K562 (cell line): ENCODE data around the gene DKKL1. TPM values are rescaled to one million over a fixed set of nuclear protein-coding genes. Genes with fewer than 3 reads are reported as not detected.

ENCODE experiments used
- ATAC-seq: fragments of 200-7000 bp; cut with Tn5 transposase; 3 replicates; pipeline ENCODE4 v1.9.1; 2020; ENCODE audit warnings: moderate library complexity
- BruUV-seq: library from RNA; stranded (reverse); fragments of 400-500 nt; replicated peaks from 2 replicates; lab custom pipeline; 2021; lab: Mats Ljungman, UMichigan
- CTCF ChIA-PET: fragments of 300-600 bp; formaldehyde crosslinking; extraction: SDS; loops from one replicate; lab custom pipeline; 2021; ENCODE audit warnings: low intra/inter-chr PET ratio; lab: Yijun Ruan, JAX
- POLR2A ChIA-PET: fragments of 300-600, 350-650 bp; sonication (Branson Sonifier 250); formaldehyde crosslinking; extraction: SDS; loops from one replicate; lab custom pipeline; 2021; ENCODE audit warnings: antibody characterized with exemption, inconsistent platforms; lab: Yijun Ruan, JAX
- DNase-seq, 4 experiments: peaks; one replicate each; pipeline versions ENCODE4 v3.0.0 to v3.0.0-alpha.2; 2011 to 2018; ENCODE audit warnings: low spot score in 3 of 4, mixed read lengths in 3 of 4; ENCODE audit errors: extremely low read depth in 1 of 4
- FAIRE-seq: peaks from 2 replicates; lab custom pipeline; 2011; peaks lifted over from hg19 to GRCh38; lab: Jason Lieb, UNC
- H2AFZ ChIP-seq: 2 replicates; pipeline ENCODE4 v1.6.0; 2011; ENCODE audit warnings: low read depth, low read length, control low read depth, inconsistent platforms
- H3K27ac ChIP-seq: fragments of 200-600 bp; 3 replicates; pipeline ENCODE4 v1.8.0; 2011; ENCODE audit warnings: low read depth, mild to moderate bottlenecking, control low read depth, inconsistent platforms, low read length, moderate library complexity, mixed read lengths; ENCODE audit errors: extremely low read depth
- H3K27me3 ChIP-seq, 2 experiments: fragments of 300-600 bp in 1 of 2; 2 replicates in 1 of 2; 3 replicates in 1 of 2; pipeline versions ENCODE4 v1.6.0 to v1.8.0; 2011; ENCODE audit warnings: inconsistent platforms in 2 of 2, low read length in 2 of 2, mild to moderate bottlenecking in 1 of 2, mixed read lengths in 1 of 2, moderate library complexity in 1 of 2; ENCODE audit not compliant: control insufficient read depth in 2 of 2, insufficient read depth in 2 of 2
- H3K36me3 ChIP-seq: fragments of 300-600 bp; 3 replicates; pipeline ENCODE4 v1.8.0; 2011; ENCODE audit warnings: mild to moderate bottlenecking, low read length, inconsistent platforms; ENCODE audit not compliant: control insufficient read depth, insufficient read depth
- H3K4me1 ChIP-seq, 2 experiments: fragments of 200-600 bp in 1 of 2; replicated peaks in 1 of 2; 2 replicates in 1 of 2; 3 replicates in 1 of 2; pipeline versions ENCODE4 v1.5.1 to v1.8.0; 2011; ENCODE audit warnings: inconsistent platforms in 2 of 2, low read length in 2 of 2, mild to moderate bottlenecking in 1 of 2, mixed read lengths in 1 of 2, moderate library complexity in 1 of 2; ENCODE audit not compliant: control insufficient read depth in 2 of 2, insufficient read depth in 2 of 2
- H3K4me2 ChIP-seq: 2 replicates; pipeline ENCODE4 v1.6.1; 2011; ENCODE audit warnings: low read length, control low read depth, inconsistent platforms, mixed read lengths; ENCODE audit not compliant: insufficient read depth
- H3K4me3 ChIP-seq: fragments of 200-600 bp; sonication (generic), shearing (Covaris generic); 2 replicates; pipeline ENCODE4 v1.5.1; 2016; ENCODE audit warnings: control low read depth, inconsistent platforms
- H3K79me2 ChIP-seq: fragments of 200-600 bp; 3 replicates; pipeline ENCODE4 v1.8.0; 2011; ENCODE audit warnings: low read length, inconsistent platforms; ENCODE audit not compliant: control insufficient read depth, insufficient read depth
- H3K9ac ChIP-seq, 2 experiments: 2 replicates each; pipeline versions ENCODE4 v1.6.0 to v1.6.1; 2011; ENCODE audit warnings: low read depth in 2 of 2, low read length in 2 of 2, control low read depth in 1 of 2, inconsistent platforms in 1 of 2, mild to moderate bottlenecking in 1 of 2, mixed read lengths in 1 of 2; ENCODE audit not compliant: insufficient read depth in 1 of 2
- H3K9me1 ChIP-seq: one replicate; pipeline ENCODE4 v1.6.0; 2011; ENCODE audit warnings: inconsistent platforms, mild to moderate bottlenecking, low read length, moderate library complexity; ENCODE audit not compliant: control insufficient read depth, insufficient read depth
- H3K9me3 ChIP-seq: replicated peaks from 2 replicates; pipeline ENCODE4 v1.5.1; 2011; ENCODE audit warnings: low read depth, low read length, inconsistent platforms; ENCODE audit not compliant: control insufficient read depth, insufficient read depth
- H4K20me1 ChIP-seq: replicated peaks from 2 replicates; pipeline ENCODE4 v1.6.1; 2011; ENCODE audit warnings: low read length, inconsistent platforms, mixed read lengths; ENCODE audit not compliant: control insufficient read depth, insufficient read depth
- MYC ChIP-seq, 2 experiments: fragments of 250-450 bp in 1 of 2; sonication (Bioruptor Pico) in 1 of 2; IDR thresholded peaks; 2 replicates each; pipeline versions ENCODE4 v1.5.1 to v1.6.1; 2012 to 2021; ENCODE audit warnings: low read depth in 2 of 2, borderline replicate concordance in 1 of 2, improper control_type of control experiment in 1 of 2, low read length in 1 of 2, mild to moderate bottlenecking in 1 of 2, moderate library complexity in 1 of 2
- POLR3A ChIP-seq: IDR thresholded peaks from 2 replicates; pipeline ENCODE4 v1.6.1; 2011; ENCODE audit warnings: borderline replicate concordance, mild to moderate bottlenecking, moderate library complexity; ENCODE audit not compliant: insufficient read length, insufficient read depth; ENCODE audit errors: extremely low read depth
- SREBF2 ChIP-seq: sonication (generic); formaldehyde crosslinking; IDR thresholded peaks from 2 replicates; pipeline ENCODE4 v1.4.0; 2020; ENCODE audit warnings: mild to moderate bottlenecking, missing genetic modification reagents
- TFAP4 ChIP-seq: sonication (generic); formaldehyde crosslinking; IDR thresholded peaks from 2 replicates; pipeline ENCODE4 v1.8.0; 2022; ENCODE audit warnings: missing genetic modification reagents, mild to moderate bottlenecking, moderate library complexity, borderline replicate concordance
- THRAP3 ChIP-seq: fragments of 450-650 bp; IDR thresholded peaks from 2 replicates; pipeline ENCODE4 v1.6.1; 2016; ENCODE audit warnings: mild to moderate bottlenecking, inconsistent platforms, borderline replicate concordance
- ZBTB1 ChIP-seq: sonication (generic); formaldehyde crosslinking; IDR thresholded peaks from 2 replicates; pipeline ENCODE4 v1.8.1; 2023; ENCODE audit warnings: missing genetic modification reagents, low read depth, mild to moderate bottlenecking, borderline replicate concordance
- ZFP36 ChIP-seq: fragments of 150-350 bp; IDR thresholded peaks from 2 replicates; pipeline ENCODE4 v1.6.1; 2018; ENCODE audit warnings: low read length, low read depth; ENCODE audit not compliant: partially characterized antibody
- WGBS: fragments of 100-300 bp; shearing (Covaris generic); methylation state at CpG from one replicate; pipeline ENCODE4 v1.1.6; 2016; ENCODE audit warnings: low coverage, mixed read lengths; ENCODE audit not compliant: insufficient coverage; ENCODE audit errors: missing lambda C conversion rate; 5-methylcytosine and 5-hydroxymethylcytosine counted together
- in situ Hi-C: fragments of 300-500 bp; cut with MboI; formaldehyde crosslinking; loops from 4 replicates; pipeline ENCODE4 v1.15.0; 2018; ENCODE audit warnings: inconsistent platforms, mixed read lengths
- intact Hi-C: fragments of 100-400 bp; cut with micrococcal nuclease; formaldehyde crosslinking; loops from 2 replicates; pipeline ENCODE4 v1.14.2; 2022
- polyA plus RNA-seq, 8 experiments: library from polyadenylated mRNA; depleted of rRNA in 4 of 8; stranded (reverse) in 5 of 8; unstranded in 3 of 8; fragments of >200 nt; fragmentation: Nextera tagmentation in 2 of 8; fragmentation: Illumina TruSeq in 1 of 8; extraction: Ambion mirVana in 2 of 8; extraction: Trizol in 1 of 8; gene quantifications; 2 replicates each; pipeline versions ENCODE4 v1.2.1 to v1.2.3, GENCODE V29; 2011 to 2014; ENCODE audit warnings: inconsistent platforms in 1 of 8, missing spikeins in 1 of 8
- total RNA-seq, 7 experiments: library from RNA; depleted of rRNA in 6 of 7; stranded (reverse); fragments of >200 nt in 6 of 7; fragmentation: Illumina TruSeq in 2 of 7; extraction: Trizol in 2 of 7; gene quantifications; 2 replicates each; pipeline versions ENCODE4 v1.2.1 to v1.2.3, GENCODE V29; 2011 to 2021; ENCODE audit warnings: low replicate concordance in 1 of 7

DKKL1 gene
- total and polyA plus RNA-seq, 9 of the 15 experiments (the other 6 are each of a cell fraction or from before 2014, with no cell fraction given): 0.15 to 1.7 (median 0.52) TPM

DNA sequence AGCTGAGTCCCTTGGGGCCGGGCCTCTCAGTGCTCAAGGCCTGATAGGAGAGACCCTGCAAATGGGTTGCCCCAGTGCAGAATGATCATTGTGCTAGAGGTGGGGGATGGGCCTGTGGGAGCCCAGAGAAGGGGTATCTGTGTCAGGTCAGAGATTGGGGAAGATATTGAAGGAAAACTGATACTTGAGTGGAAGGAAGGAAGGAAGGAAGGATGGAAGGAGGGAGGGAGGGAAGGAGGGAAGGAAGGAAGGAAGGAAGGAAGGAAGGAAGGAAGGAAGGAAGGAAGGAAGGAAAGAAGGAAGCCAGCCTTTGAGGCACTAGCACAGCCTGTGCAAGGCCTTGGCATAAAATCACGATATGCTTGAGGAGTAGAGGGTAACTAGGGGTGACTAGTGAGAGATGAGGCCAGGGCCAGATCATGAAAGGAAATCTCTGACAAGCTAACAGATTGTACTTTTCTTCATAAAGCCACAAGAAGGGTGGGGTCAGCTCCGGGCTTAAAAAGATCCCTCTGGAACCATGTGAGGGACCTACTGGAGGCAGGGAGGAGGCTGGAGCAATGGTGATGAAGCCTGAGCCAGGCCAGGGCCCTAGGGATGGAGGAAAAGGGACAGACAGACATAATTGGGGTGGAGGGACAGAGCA is 48.1 kb downstream of the DKKL1 start:
- TF ChIP-seq THRAP3: no peak
- no peak for TF ChIP-seq ZFP36
- Histone ChIP-seq H3K27ac (no peak overlapping the region), H3K4me1 (peaks cover 35 to 53% of the 10 kb centered on the region in 2 experiments), H4K20me1 (no peaks in the 10 kb centered on the region), H3K79me2 (no peaks in the 10 kb centered on the region), H3K27me3 (no peaks in the 10 kb centered on the region), H2AFZ (no peak overlapping the region), H3K4me3 (no peak overlapping the region), H3K9me1 (no peaks in the 10 kb centered on the region), H3K4me2 (no peak overlapping the region), H3K9me3 (no peaks in the 10 kb centered on the region), H3K36me3 (no peaks in the 10 kb centered on the region), H3K9ac (no peak overlapping the region; a peak in 1 of 4 replicates)
- FAIRE-seq (no peak), DNase-seq (no peak), ATAC-seq (no peak)
- POLR2A ChIA-PET: interaction anchor here (0.6 to 1.0 kb wide), 5 partner anchors 9 to 23 kb away, joined by 3 to 6 read pairs (median 4); no protein-coding TSS in a partner anchor
- intact Hi-C loops: no loop called here
- in situ Hi-C loops: no loop called here
- 28% methylated on average over 3 of the region's 3 CpGs for WGBS
- CTCF ChIA-PET: no interaction called here
- BruUV-seq: no TSS peak

DNA sequence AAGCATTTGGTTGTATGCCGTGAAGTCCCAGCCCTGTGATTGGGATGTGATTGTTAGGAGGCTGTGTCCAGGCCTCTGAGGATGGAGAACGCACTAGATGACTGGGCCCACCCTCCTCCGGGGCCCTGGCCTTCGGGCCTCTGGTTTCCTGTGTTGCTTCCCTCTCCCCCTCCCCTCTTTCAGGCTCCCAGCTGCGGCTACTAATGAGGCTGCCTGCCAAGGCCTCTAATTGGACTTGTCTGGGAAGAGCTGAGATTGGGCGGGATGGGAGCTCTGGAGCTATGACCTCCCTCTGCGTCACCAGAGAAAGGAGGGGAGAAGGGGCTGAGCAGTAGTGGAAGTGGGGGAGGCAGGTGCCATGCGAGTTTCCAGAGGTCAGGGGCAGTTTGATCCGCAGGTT is 49.7 kb downstream of the DKKL1 start:
- whole genome bisulfite sequencing: 71% methylated on average over 9 of the region's 9 CpGs
- ChIA-PET CTCF (no interaction called here), POLR2A (interaction anchor here (1.0 to 1.4 kb wide), 2 partner anchors 11 to 263 kb away, joined by 3 to 6 read pairs; partner anchors contain the start of gene PTH2)
- no peak overlapping the region for H3K4me3 ChIP-seq
- DNase-seq (no peak), FAIRE-seq (no peak), ATAC-seq (no peak)
- H3K27me3 ChIP-seq: no peaks in the 10 kb centered on the region
- H3K36me3 ChIP-seq: no peaks in the 10 kb centered on the region
- H3K4me2 ChIP-seq: no peak overlapping the region
- peaks cover 30 to 50% of the 10 kb centered on the region in 2 experiments for H3K4me1 ChIP-seq
- no peaks in the 10 kb centered on the region for H3K9me1 ChIP-seq
- intact Hi-C loops: no loop called here
- H3K9me3 ChIP-seq: no peaks in the 10 kb centered on the region
- peak overlapping the region; percentile 29; the same call in 1 of the 2 replicates for H2AFZ ChIP-seq
- no peak overlapping the region for H3K27ac ChIP-seq
- in situ Hi-C loops: no loop called here
- no peak for TF ChIP-seq MYC (IDR thresholded peaks at IDR 0.05; ENCODE audit: low read depth, low read length)
- no peak for TF ChIP-seq MYC (CRISPR knock-in tag; IDR thresholded peaks at IDR 0.05; ENCODE audit: borderline replicate concordance, low read depth)
- no peak for TF ChIP-seq SREBF2 (CRISPR knock-in tag)
- no peak for TF ChIP-seq POLR3A
- no peak for TF ChIP-seq ZBTB1 (CRISPR knock-in tag)
- 0 out of 2 replicates have a peak, but pooled peaks have one; percentile 6 for TF ChIP-seq TFAP4
- no peaks in the 10 kb centered on the region for H3K79me2 ChIP-seq
- BruUV-seq: no TSS peak
- H3K9ac ChIP-seq: peak overlapping the region in 1 of 2 experiments; percentile 70; a peak in 2 of 4 replicates
- no peaks in the 10 kb centered on the region for H4K20me1 ChIP-seq
